Measurements from ENCODE around the gene TIMD4. TPM values are rescaled to one million over a fixed set of nuclear protein-coding genes. Genes with fewer than 3 reads are reported as not detected.
A peak's percentile ranks its signal among the peaks of the same experiment; 100 is the strongest.
"Not testable (repeated sequence)": the region's sequence is repeated elsewhere in the genome, so short reads cannot be mapped to it uniquely, and the experiment has no call there.

The TIMD4 gene
- total RNA-seq = 1 to 10 TPM; 2.7 to 4.0 TPM

GRCh38 chr5:156963125-156963524, at the start of gene TIMD4:
TIMD4 (minus strand) TSS chr5:156963226; CDS start chr5:156963198, 28 bp downstream.
- Mint-ChIP-seq H3K27ac (no peak within 1 kb of the TSS), H3K36me3 (ENCODE audit: low read depth) (peaks cover 14% of the 10 kb centered on the region), H3K9me3 (ENCODE audit: insufficient read depth) (peaks cover 8% of the 10 kb centered on the region), H3K4me3 (no peak within 1 kb of the TSS), H3K4me1 (ENCODE audit: low read depth) (peaks cover 5% of the 10 kb centered on the region), H3K27me3 (ENCODE audit: low read depth) (no peaks in the 10 kb centered on the region)
- ATAC-seq = no peak
- ChIA-PET POLR2A (interaction anchor here (0.7 kb wide), 1 partner anchor 1166 kb away, joined by 3 read pairs; no protein-coding TSS in a partner anchor), CTCF (no interaction called here)
- DNase-seq = no peak

- peaks cover 18% of the 10 kb centered on the region for H3K4me1 Mint-ChIP-seq (ENCODE audit: low read depth)
- peaks cover 15% of the 10 kb centered on the region for H3K9me3 Mint-ChIP-seq (ENCODE audit: insufficient read depth)
- DNase-seq (no peak), ATAC-seq (no peak)
- no peak overlapping the region for H3K27ac Mint-ChIP-seq
- no peaks in the 10 kb centered on the region for H3K27me3 Mint-ChIP-seq (ENCODE audit: low read depth)
- no peak overlapping the region for H3K4me3 Mint-ChIP-seq
- CTCF ChIA-PET = no interaction called here
- POLR2A ChIA-PET = interaction anchor here (0.6 to 0.9 kb wide), 2 partner anchors 16 to 1495 kb away, joined by 3 read pairs; no protein-coding TSS in a partner anchor
- peaks cover 46% of the 10 kb centered on the region for H3K36me3 Mint-ChIP-seq (ENCODE audit: low read depth)
Measured at GRCh38 chr5:157006262-157006661, 43.2 kb upstream of the TIMD4 start.

- no peak for ATAC-seq
- POLR2A ChIA-PET = interaction anchor here (0.6 kb wide), 1 partner anchor 12 kb away, joined by 3 read pairs; no protein-coding TSS in a partner anchor
Measured at GRCh38 chr5:157004893-157005551, 42.0 kb upstream of the TIMD4 start.

GRCh38 chr5:156991714-156992113, 28.7 kb upstream of the TIMD4 start:
- Mint-ChIP-seq H3K36me3 (ENCODE audit: low read depth) (peaks cover 23% of the 10 kb centered on the region), H3K9me3 (ENCODE audit: insufficient read depth) (peaks cover 14% of the 10 kb centered on the region), H3K4me3 (no peak overlapping the region), H3K27me3 (ENCODE audit: low read depth) (no peaks in the 10 kb centered on the region), H3K27ac (no peak overlapping the region), H3K4me1 (ENCODE audit: low read depth) (peaks cover 2% of the 10 kb centered on the region)
- ChIA-PET CTCF (interaction anchor here (1.0 kb wide), 2 partner anchors 11 to 57 kb away, joined by 3 read pairs; no protein-coding TSS in a partner anchor), POLR2A (no interaction called here)
- DNase-seq (no peak), ATAC-seq (no peak)

More at GRCh38 chr5:157004893-157005551, 42.0 kb upstream of the TIMD4 start:
- Mint-ChIP-seq H3K27ac (no peak overlapping the region), H3K36me3 (ENCODE audit: low read depth) (peaks cover 50% of the 10 kb centered on the region), H3K9me3 (ENCODE audit: insufficient read depth) (peaks cover 26% of the 10 kb centered on the region), H3K4me1 (ENCODE audit: low read depth) (peaks cover 18% of the 10 kb centered on the region), H3K27me3 (ENCODE audit: low read depth) (no peaks in the 10 kb centered on the region), H3K4me3 (no peak overlapping the region)
- no peak for DNase-seq
- CTCF ChIA-PET = interaction anchor here (1.6 kb wide), 1 partner anchor 14 kb away, joined by 6 read pairs; no protein-coding TSS in a partner anchor

- DNase-seq (no peak), ATAC-seq (no peak)
- ChIA-PET CTCF (no interaction called here), POLR2A (interaction anchor here (0.6 kb wide), 1 partner anchor 20 kb away, joined by 3 read pairs; no protein-coding TSS in a partner anchor)
- H3K4me3 Mint-ChIP-seq = no peak overlapping the region
- H3K36me3 Mint-ChIP-seq (ENCODE audit: low read depth) = peaks cover 29% of the 10 kb centered on the region
- H3K27ac Mint-ChIP-seq = no peak overlapping the region
- peaks cover 10% of the 10 kb centered on the region for H3K9me3 Mint-ChIP-seq (ENCODE audit: insufficient read depth)
- no peaks in the 10 kb centered on the region for H3K27me3 Mint-ChIP-seq (ENCODE audit: low read depth)
- peaks cover 10% of the 10 kb centered on the region for H3K4me1 Mint-ChIP-seq (ENCODE audit: low read depth)
Measured at GRCh38 chr5:156984064-156984463, 21.0 kb upstream of the TIMD4 start.

GRCh38 chr5:156981481-156981880, 18.5 kb upstream of the TIMD4 start:
- H3K9me3 Mint-ChIP-seq (ENCODE audit: insufficient read depth) = peaks cover 4% of the 10 kb centered on the region
- no peak overlapping the region for H3K4me3 Mint-ChIP-seq
- ChIA-PET POLR2A (no interaction called here), CTCF (no interaction called here)
- no peak overlapping the region for H3K27ac Mint-ChIP-seq
- peaks cover 16% of the 10 kb centered on the region for H3K36me3 Mint-ChIP-seq (ENCODE audit: low read depth)
- ATAC-seq (no peak), DNase-seq (no peak)
- H3K27me3 Mint-ChIP-seq (ENCODE audit: low read depth) = no peaks in the 10 kb centered on the region
- peaks cover 11% of the 10 kb centered on the region for H3K4me1 Mint-ChIP-seq (ENCODE audit: low read depth)

- CTCF ChIA-PET = no interaction called here
- no peak overlapping the region for H3K4me3 Mint-ChIP-seq
- ATAC-seq = no peak
- POLR2A ChIA-PET = no interaction called here
- no peak for DNase-seq
- H3K27ac Mint-ChIP-seq = no peak overlapping the region
- peaks cover 5% of the 10 kb centered on the region for H3K9me3 Mint-ChIP-seq (ENCODE audit: insufficient read depth)
- peaks cover 8% of the 10 kb centered on the region for H3K36me3 Mint-ChIP-seq (ENCODE audit: low read depth)
- H3K27me3 Mint-ChIP-seq (ENCODE audit: low read depth) = peaks cover 3% of the 10 kb centered on the region
- peaks cover 9% of the 10 kb centered on the region for H3K4me1 Mint-ChIP-seq (ENCODE audit: low read depth)
Measured at GRCh38 chr5:156974328-156974727, 11.3 kb upstream of the TIMD4 start.

GRCh38 chr5:156971848-156972525, 9.0 kb upstream of the TIMD4 start:
- H3K9me3 Mint-ChIP-seq (ENCODE audit: insufficient read depth) = peaks cover 5% of the 10 kb centered on the region
- no peak for ATAC-seq
- DNase-seq = no peak
- ChIA-PET POLR2A (no interaction called here), CTCF (interaction anchor here (0.6 kb wide), 1 partner anchor 37 kb away, joined by 3 read pairs; no protein-coding TSS in a partner anchor)
- H3K27me3 Mint-ChIP-seq (ENCODE audit: low read depth) = peaks cover 3% of the 10 kb centered on the region
- H3K4me3 Mint-ChIP-seq = no peak overlapping the region
- peaks cover 9% of the 10 kb centered on the region for H3K4me1 Mint-ChIP-seq (ENCODE audit: low read depth)
- no peak overlapping the region for H3K27ac Mint-ChIP-seq
- H3K36me3 Mint-ChIP-seq (ENCODE audit: low read depth) = peaks cover 8% of the 10 kb centered on the region

- DNase-seq (no peak), ATAC-seq (no peak)
- Mint-ChIP-seq H3K4me3 (no peak overlapping the region), H3K27me3 (ENCODE audit: low read depth) (peaks cover 3% of the 10 kb centered on the region), H3K36me3 (ENCODE audit: low read depth) (peaks cover 6% of the 10 kb centered on the region), H3K4me1 (ENCODE audit: low read depth) (peaks cover 5% of the 10 kb centered on the region), H3K9me3 (ENCODE audit: insufficient read depth) (peaks cover 5% of the 10 kb centered on the region), H3K27ac (no peak overlapping the region)
- CTCF ChIA-PET = interaction anchor here (0.6 kb wide), 1 partner anchor 37 kb away, joined by 3 read pairs; no protein-coding TSS in a partner anchor
- POLR2A ChIA-PET = no interaction called here
Measured at GRCh38 chr5:156971415-156971814, 8.4 kb upstream of the TIMD4 start.

- CTCF ChIA-PET; ATAC-seq; H3K4me1 Mint-ChIP-seq (ENCODE audit: low read depth); DNase-seq; H3K27me3 Mint-ChIP-seq (ENCODE audit: low read depth); H3K9me3 Mint-ChIP-seq (ENCODE audit: insufficient read depth); H3K4me3 Mint-ChIP-seq; H3K27ac Mint-ChIP-seq; POLR2A ChIA-PET: not testable (repeated sequence)
- peaks cover 12% of the 10 kb centered on the region for H3K36me3 Mint-ChIP-seq (ENCODE audit: low read depth)
Measured at GRCh38 chr5:156967386-156967785, 4.4 kb upstream of the TIMD4 start.

- peak overlapping the region; percentile 66 for H3K27ac Mint-ChIP-seq
- DNase-seq (no peak), ATAC-seq (no peak)
- CTCF ChIA-PET = interaction anchor here (1.4 kb wide), 1 partner anchor 68 kb away, joined by 3 read pairs; no protein-coding TSS in a partner anchor
- POLR2A ChIA-PET = no interaction called here
- H3K27me3 Mint-ChIP-seq (ENCODE audit: low read depth) = no peaks in the 10 kb centered on the region
- H3K36me3 Mint-ChIP-seq (ENCODE audit: low read depth) = peaks cover 16% of the 10 kb centered on the region
- no peak overlapping the region for H3K4me3 Mint-ChIP-seq
- peaks cover 17% of the 10 kb centered on the region for H3K4me1 Mint-ChIP-seq (ENCODE audit: low read depth)
- no peaks in the 10 kb centered on the region for H3K9me3 Mint-ChIP-seq (ENCODE audit: insufficient read depth)
Measured at GRCh38 chr5:156956321-156956720, 6.7 kb downstream of the TIMD4 start.

- peaks cover 37% of the 10 kb centered on the region for H3K4me1 Mint-ChIP-seq (ENCODE audit: low read depth)
- ChIA-PET POLR2A (no interaction called here), CTCF (no interaction called here)
- no peaks in the 10 kb centered on the region for H3K9me3 Mint-ChIP-seq (ENCODE audit: insufficient read depth)
- H3K36me3 Mint-ChIP-seq (ENCODE audit: low read depth) = peaks cover 37% of the 10 kb centered on the region
- ATAC-seq (no peak), DNase-seq (no peak)
- no peak overlapping the region for H3K4me3 Mint-ChIP-seq
- H3K27ac Mint-ChIP-seq = peak overlapping the region; percentile 50
- no peaks in the 10 kb centered on the region for H3K27me3 Mint-ChIP-seq (ENCODE audit: low read depth)
Measured at GRCh38 chr5:156951359-156951758, 11.7 kb downstream of the TIMD4 start.

All from activated CD8-positive, alpha-beta T cell treated with anti-CD3 and anti-CD28 coated beads, Interleukin-2, amount 10 ng/mL, durations not matched to agents 7 days and 5 days (primary cell).